Lower lobe of right lung (tissue), 2 donors: ENCODE results near the gene P4HA1. TPM values are rescaled to one million over a fixed set of nuclear protein-coding genes. Genes with fewer than 3 reads are reported as not detected.
"Not testable (repeated sequence)": the region's sequence is repeated elsewhere in the genome, so short reads cannot be mapped to it uniquely, and the experiment has no call there.

Source experiments
- ATAC-seq, 2 donors: fragments of 200-7000 bp; cut with Tn5 transposase; one replicate each; pipeline ENCODE4 v1.9.1; 2020 to 2022; ENCODE audit warnings: mild to moderate bottlenecking in 2 of 2, moderate library complexity in 2 of 2
- DNase-seq: peaks from one replicate; pipeline ENCODE4 v3.0.0-alpha.2; 2020
- H3K27ac ChIP-seq: fragments of 200-600 bp; one replicate; pipeline ENCODE4 v1.8.0; 2022
- H3K27me3 ChIP-seq: fragments of 200-600 bp; one replicate; pipeline ENCODE4 v1.8.0; 2022; ENCODE audit warnings: low read depth
- H3K36me3 ChIP-seq: fragments of 200-600 bp; one replicate; pipeline ENCODE4 v1.8.0; 2022; ENCODE audit warnings: mild to moderate bottlenecking
- H3K4me1 ChIP-seq: fragments of 200-600 bp; one replicate; pipeline ENCODE4 v1.8.0; 2022
- H3K4me3 ChIP-seq: fragments of 200-600 bp; one replicate; pipeline ENCODE4 v1.8.0; 2022; ENCODE audit warnings: mild to moderate bottlenecking
- H3K9me3 ChIP-seq: fragments of 200-600 bp; one replicate; pipeline ENCODE4 v1.8.0; 2022
- intact Hi-C: fragments of 100-400 bp; cut with DNase I; formaldehyde crosslinking; loops from one replicate; pipeline ENCODE4 v1.11.0; 2022
- total RNA-seq: library from RNA; stranded (reverse); fragmentation: NEBNext Ultra II Directional; extraction: Animal tissue kit (Norgen Biotek cat#: 25700); gene quantifications from one replicate; pipeline ENCODE4 v1.2.1, GENCODE V29; 2021
- TF ChIP-seq, protein P1 (sequence below): fragments of 200-600 bp; IDR thresholded peaks from one replicate; pipeline ENCODE4 v1.8.0; 2022; ENCODE audit warnings: antibody characterized with exemption, mild to moderate bottlenecking
- donor health status: DM: no; HTN: yes; CAD: no; lungs with severe emphysema.

The P4HA1 gene
- total RNA-seq, 1 donor from 2014 or later = 59.9 TPM

- Histone ChIP-seq H3K9me3 (no peaks in the 10 kb centered on the region), H3K4me1 (peaks cover 6% of the 10 kb centered on the region), H3K27ac (no peak overlapping the region), H3K27me3 (no peaks in the 10 kb centered on the region), H3K4me3 (no peak overlapping the region), H3K36me3 (peaks cover 71% of the 10 kb centered on the region)
- TF ChIP-seq, protein P1, sequence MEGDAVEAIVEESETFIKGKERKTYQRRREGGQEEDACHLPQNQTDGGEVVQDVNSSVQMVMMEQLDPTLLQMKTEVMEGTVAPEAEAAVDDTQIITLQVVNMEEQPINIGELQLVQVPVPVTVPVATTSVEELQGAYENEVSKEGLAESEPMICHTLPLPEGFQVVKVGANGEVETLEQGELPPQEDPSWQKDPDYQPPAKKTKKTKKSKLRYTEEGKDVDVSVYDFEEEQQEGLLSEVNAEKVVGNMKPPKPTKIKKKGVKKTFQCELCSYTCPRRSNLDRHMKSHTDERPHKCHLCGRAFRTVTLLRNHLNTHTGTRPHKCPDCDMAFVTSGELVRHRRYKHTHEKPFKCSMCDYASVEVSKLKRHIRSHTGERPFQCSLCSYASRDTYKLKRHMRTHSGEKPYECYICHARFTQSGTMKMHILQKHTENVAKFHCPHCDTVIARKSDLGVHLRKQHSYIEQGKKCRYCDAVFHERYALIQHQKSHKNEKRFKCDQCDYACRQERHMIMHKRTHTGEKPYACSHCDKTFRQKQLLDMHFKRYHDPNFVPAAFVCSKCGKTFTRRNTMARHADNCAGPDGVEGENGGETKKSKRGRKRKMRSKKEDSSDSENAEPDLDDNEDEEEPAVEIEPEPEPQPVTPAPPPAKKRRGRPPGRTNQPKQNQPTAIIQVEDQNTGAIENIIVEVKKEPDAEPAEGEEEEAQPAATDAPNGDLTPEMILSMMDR = no peak
- intact Hi-C loops = no loop called here
- DNase-seq = no peak
- ATAC-seq = no peak
Measured at GRCh38 chr10:73043319-73043718, 53.3 kb downstream of the P4HA1 start.

- no peak for ATAC-seq
- Histone ChIP-seq H3K27ac (no peak overlapping the region), H3K9me3 (no peaks in the 10 kb centered on the region), H3K4me3 (no peak overlapping the region), H3K36me3 (peaks cover 71% of the 10 kb centered on the region), H3K27me3 (no peaks in the 10 kb centered on the region), H3K4me1 (peaks cover 6% of the 10 kb centered on the region)
- intact Hi-C loops = no loop called here
- TF ChIP-seq, protein P1 = no peak
- DNase-seq = no peak
Measured at GRCh38 chr10:73042130-73042529, 54.5 kb downstream of the P4HA1 start.

- peaks cover 3% of the 10 kb centered on the region for H3K4me1 ChIP-seq
- no peak for DNase-seq
- no peak for ATAC-seq
- H3K27ac ChIP-seq = no peak overlapping the region
- H3K27me3 ChIP-seq = no peaks in the 10 kb centered on the region
- intact Hi-C loops = no loop called here
- TF ChIP-seq, protein P1 = no peak
- peaks cover 75% of the 10 kb centered on the region for H3K36me3 ChIP-seq
- H3K4me3 ChIP-seq = no peak overlapping the region
- no peaks in the 10 kb centered on the region for H3K9me3 ChIP-seq
Measured at GRCh38 chr10:73039635-73040034, 57.0 kb downstream of the P4HA1 start.

- H3K9me3 ChIP-seq, intact Hi-C loops: not testable (repeated sequence)
- H3K36me3 ChIP-seq = peaks cover 44% of the 10 kb centered on the region
Measured at GRCh38 chr10:73036285-73036684, 60.4 kb downstream of the P4HA1 start.

DNA sequence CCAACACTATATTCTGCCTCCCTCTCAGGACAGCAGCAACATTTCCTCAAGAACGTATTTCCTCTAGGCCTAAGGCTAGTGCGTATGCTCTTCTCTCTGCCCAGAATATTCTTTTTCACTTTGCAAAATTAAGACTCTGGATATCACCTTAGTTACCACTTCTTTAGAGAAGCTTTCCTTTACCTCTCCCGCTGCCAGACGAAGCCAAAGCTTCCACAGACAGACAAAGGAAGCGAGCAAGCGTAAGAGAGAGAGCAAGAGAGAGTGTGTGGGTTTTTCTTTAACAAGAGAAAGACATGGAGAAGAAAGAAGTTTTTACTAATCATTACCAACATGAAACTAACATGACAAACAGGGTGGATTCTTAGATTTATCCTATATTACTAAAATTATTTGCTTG lies 64.1 kb downstream of the P4HA1 start:
- ATAC-seq (no peak), DNase-seq (no peak)
- H3K27me3 ChIP-seq = no peaks in the 10 kb centered on the region
- intact Hi-C loops = no loop called here
- H3K27ac ChIP-seq = no peak overlapping the region
- H3K4me1 ChIP-seq = no peaks in the 10 kb centered on the region
- peaks cover 49% of the 10 kb centered on the region for H3K36me3 ChIP-seq
- no peaks in the 10 kb centered on the region for H3K9me3 ChIP-seq
- TF ChIP-seq, protein P1 = no peak
- no peak overlapping the region for H3K4me3 ChIP-seq

More at GRCh38 chr10:73036285-73036684, 60.4 kb downstream of the P4HA1 start:
- H3K27ac ChIP-seq, H3K4me3 ChIP-seq, H3K27me3 ChIP-seq, H3K4me1 ChIP-seq, ATAC-seq, DNase-seq: not testable (repeated sequence)

DNA sequence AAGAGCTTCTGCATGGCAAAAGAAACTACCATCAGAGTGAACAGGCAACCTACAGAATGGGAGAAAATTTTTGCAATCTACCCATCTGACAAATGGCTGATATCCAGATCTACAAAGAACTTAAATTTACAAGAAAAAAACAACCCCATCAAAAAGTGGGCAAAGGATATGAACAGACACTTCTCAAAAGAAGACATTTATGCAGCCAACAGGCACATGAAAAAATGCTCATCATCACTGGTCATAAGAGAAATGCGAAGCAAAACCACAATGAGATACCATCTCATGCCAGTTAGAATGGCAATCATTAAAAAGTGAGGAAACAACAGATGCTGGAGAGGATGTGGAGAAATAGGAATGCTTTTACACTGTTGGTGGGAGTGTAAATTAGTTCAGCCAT lies 70.0 kb downstream of the P4HA1 start:
- H3K27me3 ChIP-seq, H3K9me3 ChIP-seq, DNase-seq, intact Hi-C loops, H3K4me1 ChIP-seq, H3K4me3 ChIP-seq, ATAC-seq, H3K27ac ChIP-seq: not testable (repeated sequence)
- peaks cover 38% of the 10 kb centered on the region for H3K36me3 ChIP-seq

DNA sequence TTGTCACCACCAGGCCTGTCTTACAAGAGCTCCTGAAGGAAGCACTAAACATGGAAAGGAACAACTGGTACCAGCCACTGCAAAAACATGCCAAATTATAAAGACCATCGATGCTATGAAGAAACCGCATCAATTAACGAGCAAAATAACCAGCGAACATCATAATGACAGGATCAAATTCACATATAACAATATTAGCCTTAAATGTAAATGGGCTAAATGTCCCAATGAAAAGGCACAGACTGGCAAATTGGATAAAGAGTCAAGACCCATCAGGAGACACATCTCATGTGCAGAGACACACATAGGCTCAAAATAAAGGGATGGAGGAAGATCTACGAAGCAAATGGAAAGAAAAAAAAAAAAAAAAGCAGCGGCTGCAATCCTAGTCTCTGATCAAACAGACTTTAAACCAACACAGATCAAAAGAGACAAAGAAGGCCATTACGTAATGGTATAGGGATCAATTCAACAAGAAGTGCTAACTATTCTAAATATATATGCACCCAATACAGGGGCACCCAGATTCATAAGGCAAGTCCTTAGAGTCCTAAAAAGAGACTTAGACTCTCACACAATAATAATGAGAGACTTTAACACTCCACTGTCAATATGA lies 73.1 kb downstream of the P4HA1 start:
- intact Hi-C loops, H3K27ac ChIP-seq, ATAC-seq, H3K9me3 ChIP-seq, DNase-seq, H3K4me3 ChIP-seq, H3K27me3 ChIP-seq, H3K4me1 ChIP-seq: not testable (repeated sequence)
- H3K36me3 ChIP-seq = peaks cover 27% of the 10 kb centered on the region

GRCh38 chr10:73022961-73023360 lies 73.7 kb downstream of the P4HA1 start:
- H3K4me3 ChIP-seq, H3K9me3 ChIP-seq, H3K27me3 ChIP-seq, DNase-seq, ATAC-seq, intact Hi-C loops, H3K27ac ChIP-seq, H3K4me1 ChIP-seq: not testable (repeated sequence)
- H3K36me3 ChIP-seq = peaks cover 24% of the 10 kb centered on the region

DNA sequence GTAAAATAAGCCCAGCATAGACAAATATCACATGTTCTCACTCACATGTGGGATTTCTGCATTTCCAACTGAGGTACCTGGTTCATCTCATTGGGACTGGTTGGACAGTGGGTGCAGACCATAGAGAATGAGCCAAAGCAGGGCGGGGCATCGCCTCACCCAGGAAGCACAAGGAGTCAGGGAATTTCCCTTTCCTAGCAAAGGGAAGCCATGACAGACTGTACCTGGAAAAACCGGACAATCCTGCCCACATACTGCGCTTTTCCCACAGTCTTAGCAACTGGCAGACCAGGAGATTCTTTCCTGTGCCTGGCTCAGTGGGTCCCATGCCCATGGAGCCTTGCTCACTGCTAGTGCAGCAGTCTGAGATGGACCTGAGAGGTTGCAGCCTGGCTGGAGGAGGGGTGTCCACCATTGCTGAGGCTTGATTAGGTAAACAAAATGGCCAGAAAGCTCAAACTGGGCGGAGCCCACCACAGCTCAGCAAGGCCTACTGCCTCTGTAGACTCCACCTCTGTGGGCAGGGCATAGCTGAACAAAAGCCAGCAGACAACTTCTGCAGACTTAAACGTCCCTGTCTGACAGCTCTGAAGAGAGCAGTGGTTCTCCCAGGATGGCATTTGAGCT lies 75.0 kb downstream of the P4HA1 start:
- H3K27me3 ChIP-seq, H3K9me3 ChIP-seq, intact Hi-C loops, ATAC-seq, H3K27ac ChIP-seq, H3K4me3 ChIP-seq, DNase-seq: not testable (repeated sequence)
- Histone ChIP-seq H3K36me3 (peaks cover 19% of the 10 kb centered on the region), H3K4me1 (peaks cover 12% of the 10 kb centered on the region)
